Gastroesophageal sphincter (tissue), 2 donors: ENCODE results near the gene KLHL17.

Source experiments
- EP300 ChIP-seq: sonication (generic); formaldehyde crosslinking; IDR thresholded peaks from one replicate; pipeline ENCODE4 v1.6.1; 2017; ENCODE audit warnings: antibody characterized with exemption, mild to moderate bottlenecking
- POLR2AphosphoS5 ChIP-seq: sonication (generic); formaldehyde crosslinking; IDR thresholded peaks from one replicate; pipeline ENCODE4 v1.6.1; 2017; ENCODE audit warnings: antibody characterized with exemption

- TF ChIP-seq POLR2AphosphoS5 = no peak
- TF ChIP-seq EP300 = no peak
Measured at GRCh38 chr1:963301-963651, 2.9 kb downstream of the KLHL17 start.
